ENCODE data around the gene RAP1GAP. TPM values are rescaled to one million over a fixed set of nuclear protein-coding genes. Genes with fewer than 3 reads are reported as not detected.

Gene RAP1GAP
- total and polyA plus RNA-seq, 4 donors = 8.6 to 23.1 (median 11.3) TPM

DNA sequence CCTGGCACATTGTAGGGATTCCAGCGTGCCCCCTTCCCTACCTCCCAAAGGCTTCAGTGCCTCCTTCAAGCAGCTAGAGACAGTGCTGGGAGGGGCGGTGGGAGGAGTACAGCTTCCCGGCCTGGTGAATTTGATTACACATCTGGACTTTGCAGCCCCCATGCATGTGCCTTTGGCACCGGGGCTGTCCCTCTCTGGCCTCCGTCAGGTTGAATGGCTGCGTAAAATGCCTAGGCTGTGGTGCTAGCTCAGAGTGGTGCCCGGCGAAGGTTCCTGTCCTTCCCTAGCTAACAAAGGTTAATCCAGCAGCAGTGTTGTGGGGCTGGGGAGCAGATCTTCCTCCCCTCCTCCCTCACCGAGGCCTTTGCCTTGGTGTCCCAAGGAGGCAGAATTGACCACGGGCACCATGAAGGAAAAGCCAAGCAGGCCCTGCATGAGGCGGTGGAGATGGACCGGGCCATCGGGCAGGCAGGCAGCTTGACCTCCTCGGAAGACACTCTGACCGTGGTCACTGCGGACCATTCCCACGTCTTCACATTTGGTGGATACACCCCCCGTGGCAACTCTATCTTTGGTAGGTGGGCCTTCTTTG, 93.7 kb downstream of the RAP1GAP start:
- WGBS = 94% methylated on average over 18 of the region's 18 CpGs
- H3K36me3 ChIP-seq (ENCODE audit: control insufficient read depth in 4 of 4, insufficient read depth in 3 of 4, low read depth in 1 of 4, low read length in 3 of 4) = peaks cover 0 to 4% (median 1%) of the 10 kb centered on the region in 4 donors
- no peaks in the 10 kb centered on the region for H3K9me3 ChIP-seq (ENCODE audit: control insufficient read depth in 4 of 4, low read length in 3 of 4)
- H3K27ac ChIP-seq (ENCODE audit: low read depth in 1 of 2, low read length in 2 of 2) = no peak overlapping the region
- no peak overlapping the region for H3K9ac ChIP-seq (ENCODE audit: low read depth in 1 of 2, low read length in 2 of 2)
- no peak overlapping the region for H3K4me3 ChIP-seq (ENCODE audit: low read depth in 1 of 3, low read length in 3 of 3)
- H3K27me3 ChIP-seq (ENCODE audit: control insufficient read depth in 4 of 4, insufficient read depth in 4 of 4, low read length in 3 of 4) = no peaks in the 10 kb centered on the region
- TF ChIP-seq FOXA2 (IDR thresholded peaks at IDR 0.05) (no peak), RXRA (IDR thresholded peaks at IDR 0.05) (no peak)
- peaks cover 0 to 6% (median 0%) of the 10 kb centered on the region in 4 donors for H3K4me1 ChIP-seq (ENCODE audit: control insufficient read depth in 4 of 4, insufficient read depth in 4 of 4, low read length in 3 of 4)
- DNase-seq (ENCODE audit: low spot score) = no peak

- H3K36me3 ChIP-seq (ENCODE audit: control insufficient read depth in 4 of 4, insufficient read depth in 3 of 4, low read depth in 1 of 4, low read length in 3 of 4) = peaks cover 0 to 4% (median 1%) of the 10 kb centered on the region in 4 donors
- H3K27me3 ChIP-seq (ENCODE audit: control insufficient read depth in 4 of 4, insufficient read depth in 4 of 4, low read length in 3 of 4) = no peaks in the 10 kb centered on the region
- peaks cover 3 to 13% (median 6%) of the 10 kb centered on the region in 4 donors for H3K4me1 ChIP-seq (ENCODE audit: control insufficient read depth in 4 of 4, insufficient read depth in 4 of 4, low read length in 3 of 4)
- no peaks in the 10 kb centered on the region for H3K9me3 ChIP-seq (ENCODE audit: control insufficient read depth in 4 of 4, low read length in 3 of 4)
- 59% methylated on average over 31 of the region's 31 CpGs for WGBS
- H3K9ac ChIP-seq (ENCODE audit: low read depth in 1 of 2, low read length in 2 of 2) = no peak overlapping the region
- H3K27ac ChIP-seq (ENCODE audit: low read depth in 1 of 2, low read length in 2 of 2) = peak overlapping the region in 1 of 2 donors; percentile 17
- no peak for DNase-seq (ENCODE audit: low spot score)
- H3K4me3 ChIP-seq (ENCODE audit: low read depth in 1 of 3, low read length in 3 of 3) = no peak overlapping the region
- TF ChIP-seq EGR1 (IDR thresholded peaks at IDR 0.05; ENCODE audit: low read depth in 2 of 2) (no peak), TAF1 (conservative IDR thresholded peaks at IDR 0.05) (no peak), FOXA2 (IDR thresholded peaks at IDR 0.05) (no peak), SP1 (IDR thresholded peaks at IDR 0.05) (peak; percentile 13)
Observed at GRCh38 chr1:21574466-21575151, 94.5 kb downstream of the RAP1GAP start.

- Histone ChIP-seq H3K4me3 (ENCODE audit: low read depth in 1 of 3, low read length in 3 of 3) (no peak overlapping the region), H3K27me3 (ENCODE audit: control insufficient read depth in 4 of 4, insufficient read depth in 4 of 4, low read length in 3 of 4) (no peaks in the 10 kb centered on the region), H3K36me3 (ENCODE audit: control insufficient read depth in 4 of 4, insufficient read depth in 3 of 4, low read depth in 1 of 4, low read length in 3 of 4) (peaks cover 0 to 4% (median 1%) of the 10 kb centered on the region in 4 donors), H3K9ac (ENCODE audit: low read depth in 1 of 2, low read length in 2 of 2) (no peak overlapping the region), H3K4me1 (ENCODE audit: control insufficient read depth in 4 of 4, insufficient read depth in 4 of 4, low read length in 3 of 4) (peaks cover 6 to 16% (median 9%) of the 10 kb centered on the region in 4 donors), H3K9me3 (ENCODE audit: control insufficient read depth in 4 of 4, low read length in 3 of 4) (no peaks in the 10 kb centered on the region), H3K27ac (ENCODE audit: low read depth in 1 of 2, low read length in 2 of 2) (no peak overlapping the region)
- WGBS = 22% methylated on average over 11 of the region's 11 CpGs
- peak; percentile 50 for DNase-seq (ENCODE audit: low spot score)
- no peak for TF ChIP-seq YY1 (IDR thresholded peaks at IDR 0.05)
- peak; percentile 82 for TF ChIP-seq NR2F2 (IDR thresholded peaks at IDR 0.05)
- no peak for TF ChIP-seq FOXA2 (IDR thresholded peaks at IDR 0.05)
- peak in 1 of 2 donors; percentile 39 for TF ChIP-seq RXRA (IDR thresholded peaks at IDR 0.05)
- TF ChIP-seq, protein P1, sequence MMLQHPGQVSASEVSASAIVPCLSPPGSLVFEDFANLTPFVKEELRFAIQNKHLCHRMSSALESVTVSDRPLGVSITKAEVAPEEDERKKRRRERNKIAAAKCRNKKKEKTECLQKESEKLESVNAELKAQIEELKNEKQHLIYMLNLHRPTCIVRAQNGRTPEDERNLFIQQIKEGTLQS (IDR thresholded peaks at IDR 0.05) = no peak
- no peak for TF ChIP-seq GABPA (IDR thresholded peaks at IDR 0.05 in 1 of 2, conservative IDR thresholded peaks at IDR 0.05 in 1 of 2)
- TF ChIP-seq, protein P2, sequence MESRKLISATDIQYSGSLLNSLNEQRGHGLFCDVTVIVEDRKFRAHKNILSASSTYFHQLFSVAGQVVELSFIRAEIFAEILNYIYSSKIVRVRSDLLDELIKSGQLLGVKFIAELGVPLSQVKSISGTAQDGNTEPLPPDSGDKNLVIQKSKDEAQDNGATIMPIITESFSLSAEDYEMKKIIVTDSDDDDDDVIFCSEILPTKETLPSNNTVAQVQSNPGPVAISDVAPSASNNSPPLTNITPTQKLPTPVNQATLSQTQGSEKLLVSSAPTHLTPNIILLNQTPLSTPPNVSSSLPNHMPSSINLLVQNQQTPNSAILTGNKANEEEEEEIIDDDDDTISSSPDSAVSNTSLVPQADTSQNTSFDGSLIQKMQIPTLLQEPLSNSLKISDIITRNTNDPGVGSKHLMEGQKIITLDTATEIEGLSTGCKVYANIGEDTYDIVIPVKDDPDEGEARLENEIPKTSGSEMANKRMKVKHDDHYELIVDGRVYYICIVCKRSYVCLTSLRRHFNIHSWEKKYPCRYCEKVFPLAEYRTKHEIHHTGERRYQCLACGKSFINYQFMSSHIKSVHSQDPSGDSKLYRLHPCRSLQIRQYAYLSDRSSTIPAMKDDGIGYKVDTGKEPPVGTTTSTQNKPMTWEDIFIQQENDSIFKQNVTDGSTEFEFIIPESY (IDR thresholded peaks at IDR 0.05) = no peak
- TF ChIP-seq RAD21 (IDR thresholded peaks at IDR 0.05) = peak; percentile 88 to 94
- TF ChIP-seq MAX (IDR thresholded peaks at IDR 0.05) = no peak
- TF ChIP-seq FOXA1 (IDR thresholded peaks at IDR 0.05) = no peak
- no peak for TF ChIP-seq HNF4A (conservative IDR thresholded peaks at IDR 0.05)
- no peak for TF ChIP-seq EGR1 (IDR thresholded peaks at IDR 0.05; ENCODE audit: low read depth in 2 of 2)
- TF ChIP-seq, protein P3, sequence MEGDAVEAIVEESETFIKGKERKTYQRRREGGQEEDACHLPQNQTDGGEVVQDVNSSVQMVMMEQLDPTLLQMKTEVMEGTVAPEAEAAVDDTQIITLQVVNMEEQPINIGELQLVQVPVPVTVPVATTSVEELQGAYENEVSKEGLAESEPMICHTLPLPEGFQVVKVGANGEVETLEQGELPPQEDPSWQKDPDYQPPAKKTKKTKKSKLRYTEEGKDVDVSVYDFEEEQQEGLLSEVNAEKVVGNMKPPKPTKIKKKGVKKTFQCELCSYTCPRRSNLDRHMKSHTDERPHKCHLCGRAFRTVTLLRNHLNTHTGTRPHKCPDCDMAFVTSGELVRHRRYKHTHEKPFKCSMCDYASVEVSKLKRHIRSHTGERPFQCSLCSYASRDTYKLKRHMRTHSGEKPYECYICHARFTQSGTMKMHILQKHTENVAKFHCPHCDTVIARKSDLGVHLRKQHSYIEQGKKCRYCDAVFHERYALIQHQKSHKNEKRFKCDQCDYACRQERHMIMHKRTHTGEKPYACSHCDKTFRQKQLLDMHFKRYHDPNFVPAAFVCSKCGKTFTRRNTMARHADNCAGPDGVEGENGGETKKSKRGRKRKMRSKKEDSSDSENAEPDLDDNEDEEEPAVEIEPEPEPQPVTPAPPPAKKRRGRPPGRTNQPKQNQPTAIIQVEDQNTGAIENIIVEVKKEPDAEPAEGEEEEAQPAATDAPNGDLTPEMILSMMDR (IDR thresholded peaks at IDR 0.05; ENCODE audit: low read depth, low read length, missing input control) = peak; percentile 69
- TF ChIP-seq SP1 (IDR thresholded peaks at IDR 0.05) = no peak
- no peak for TF ChIP-seq HNF4G (IDR thresholded peaks at IDR 0.05)
- no peak for TF ChIP-seq JUND (IDR thresholded peaks at IDR 0.05)
- no peak for TF ChIP-seq REST (IDR thresholded peaks at IDR 0.05)
- TF ChIP-seq TAF1 (conservative IDR thresholded peaks at IDR 0.05) = no peak
Observed at GRCh38 chr1:21573971-21574465, 95.1 kb downstream of the RAP1GAP start.

Data from liver (tissue), 9 donors.